ENCODE data around the gene MGMT.

The MGMT gene

GRCh38 chr10:129593953-129594352, 126.9 kb downstream of the MGMT start:
- no peak for DNase-seq (ENCODE audit: low read depth)

DNA sequence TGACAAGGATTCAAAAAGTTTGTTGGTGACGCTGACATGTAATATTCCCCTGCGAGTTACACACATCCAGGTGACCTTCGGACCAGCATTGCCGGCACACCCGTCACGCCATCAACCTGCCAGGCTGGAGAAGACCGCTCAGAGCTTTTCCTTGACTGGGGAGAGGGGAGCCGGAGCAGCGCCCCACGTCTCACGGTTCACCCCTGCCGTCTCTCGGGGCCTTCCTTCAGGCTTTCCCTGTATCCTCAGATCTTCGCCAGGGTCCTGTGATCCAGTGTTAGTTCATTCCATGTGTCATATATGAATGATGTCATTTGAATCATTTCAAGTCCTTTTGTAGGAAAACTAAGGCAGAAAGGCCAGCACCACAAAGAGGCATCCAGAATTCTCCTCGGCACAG, 127.8 kb downstream of the MGMT start:
- DNase-seq (ENCODE audit: low read depth), result no peak

DNA sequence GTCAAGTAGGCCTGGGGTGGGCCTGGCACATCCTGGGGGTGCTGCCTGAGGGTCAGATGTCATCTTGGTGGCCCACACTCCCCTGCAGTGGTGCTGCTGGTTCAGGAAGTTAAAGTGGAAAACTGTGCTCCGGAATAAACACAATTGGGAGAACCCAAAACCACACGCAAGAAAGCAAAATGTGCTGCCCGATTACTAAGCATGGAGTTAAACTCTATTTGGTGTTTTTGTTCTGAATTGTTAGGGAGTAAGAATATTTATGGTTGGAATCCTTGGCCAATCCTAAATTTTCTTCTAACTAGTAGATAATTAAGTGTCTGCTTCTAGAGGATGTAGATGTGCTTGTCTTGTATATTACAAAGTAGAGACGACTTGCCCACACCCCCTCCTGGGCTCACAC, 131.4 kb downstream of the MGMT start:
- no peak for DNase-seq (ENCODE audit: low read depth)

DNA sequence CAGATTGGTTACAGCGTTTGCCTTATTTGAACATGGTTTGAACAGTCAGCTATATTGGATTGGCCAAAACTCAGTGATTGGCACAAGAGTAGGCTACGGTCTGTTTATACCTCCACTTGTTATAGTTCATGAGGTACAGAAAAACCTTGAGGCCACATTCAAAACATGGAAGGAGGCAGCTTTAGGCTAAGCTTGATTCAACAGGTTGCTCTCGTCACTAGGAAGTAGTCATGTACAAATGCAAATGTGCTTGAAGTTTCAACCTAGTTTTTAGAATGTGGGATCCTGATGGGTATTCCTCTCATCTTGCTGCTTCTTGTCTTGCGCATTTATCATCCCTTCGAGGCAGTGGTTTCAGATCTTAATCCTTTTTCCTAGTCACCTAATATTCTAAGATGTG, 132.1 kb downstream of the MGMT start:
- DNase-seq (ENCODE audit: low read depth), result no peak

GRCh38 chr10:129601737-129602136, 134.7 kb downstream of the MGMT start:
- no peak for DNase-seq (ENCODE audit: low read depth)

- DNase-seq (ENCODE audit: low read depth), result no peak
Measured at GRCh38 chr10:129602938-129603535, 136.0 kb downstream of the MGMT start.

DNA sequence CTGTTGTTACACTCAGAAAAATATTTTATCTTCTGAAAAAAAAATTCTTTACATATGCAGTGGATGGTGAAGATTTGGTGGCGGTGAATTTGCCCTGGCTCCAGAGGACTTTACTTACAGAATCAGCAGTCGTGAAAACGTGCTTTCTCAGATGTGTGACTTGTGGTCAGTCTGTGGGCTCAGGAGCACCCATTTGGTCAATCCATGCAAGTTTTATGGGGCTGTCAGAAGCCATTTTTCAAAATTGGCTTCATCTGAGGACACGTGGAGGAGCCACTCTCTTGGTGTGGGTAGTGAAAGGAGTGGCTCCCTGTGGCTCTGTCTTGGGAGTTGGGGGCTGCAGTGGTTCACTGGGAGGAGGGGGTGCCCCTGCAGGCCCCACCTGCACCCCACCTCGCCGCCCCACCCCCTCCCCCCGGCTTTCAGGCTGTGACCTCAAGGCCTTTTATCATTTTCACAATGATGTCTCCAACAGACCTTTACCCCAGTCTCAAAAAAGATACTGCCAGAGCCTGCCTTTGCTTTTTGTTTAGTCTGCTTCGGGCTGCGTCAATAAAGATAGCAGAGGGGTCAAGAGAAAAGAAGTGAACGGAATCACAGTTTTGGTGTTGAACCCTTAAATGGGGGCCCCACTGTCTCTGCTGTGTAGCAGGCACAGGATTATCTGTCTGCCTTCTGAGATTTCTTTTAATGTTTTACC, 137.4 kb downstream of the MGMT start:
- no peak for DNase-seq (ENCODE audit: low read depth)

GRCh38 chr10:129605266-129605985, 138.4 kb downstream of the MGMT start:
- no peak for DNase-seq (ENCODE audit: low read depth)

DNA sequence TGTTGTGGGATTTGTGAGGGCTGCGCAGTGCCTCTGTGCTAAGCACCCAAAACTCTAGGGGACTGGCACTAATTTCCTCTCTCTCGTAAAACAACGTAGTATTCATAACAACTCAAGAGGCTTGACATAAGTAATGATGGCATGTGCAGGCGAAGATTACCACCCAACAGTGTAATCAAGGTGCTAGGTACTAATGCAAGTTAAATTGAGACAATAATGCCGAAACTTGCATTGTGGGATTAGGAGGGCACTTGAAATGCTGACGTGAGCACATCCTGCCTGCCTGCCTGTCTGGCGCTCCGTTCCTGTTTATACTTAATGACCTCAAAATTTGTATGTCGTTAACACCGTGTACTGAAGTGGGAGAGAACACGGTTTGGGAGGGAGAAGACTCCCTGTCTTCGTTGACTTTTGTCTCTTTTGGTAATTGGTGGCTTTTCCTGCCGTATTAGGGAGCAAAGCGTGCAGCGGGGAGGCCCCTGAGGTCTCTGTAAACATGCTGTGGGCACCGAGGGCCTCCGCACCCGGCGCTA, 139.0 kb downstream of the MGMT start:
- no peak for DNase-seq (ENCODE audit: low read depth)

- no peak for DNase-seq (ENCODE audit: low read depth)
Measured at GRCh38 chr10:129607607-129608109, 140.6 kb downstream of the MGMT start.

DNA sequence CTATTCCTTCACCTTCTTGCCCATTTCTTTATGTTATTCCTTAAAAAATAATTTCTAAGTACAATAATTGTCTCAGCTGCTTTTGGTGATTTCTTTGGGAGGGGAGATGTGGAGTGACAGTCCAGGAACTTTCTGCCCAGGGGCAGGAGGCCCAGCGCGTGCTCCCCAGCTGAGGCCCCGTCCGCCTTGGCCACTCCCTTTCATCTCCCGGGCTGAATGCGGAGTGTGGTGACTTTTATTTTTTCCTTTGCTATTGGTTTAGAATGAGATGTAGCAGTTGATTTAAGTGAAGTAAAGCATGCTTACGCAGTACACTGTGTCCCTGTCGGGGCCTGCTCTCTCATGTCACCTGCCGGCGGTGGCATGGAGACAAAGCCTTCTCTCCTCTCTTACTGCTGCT, 141.6 kb downstream of the MGMT start:
- DNase-seq (ENCODE audit: low read depth), result no peak

DNA sequence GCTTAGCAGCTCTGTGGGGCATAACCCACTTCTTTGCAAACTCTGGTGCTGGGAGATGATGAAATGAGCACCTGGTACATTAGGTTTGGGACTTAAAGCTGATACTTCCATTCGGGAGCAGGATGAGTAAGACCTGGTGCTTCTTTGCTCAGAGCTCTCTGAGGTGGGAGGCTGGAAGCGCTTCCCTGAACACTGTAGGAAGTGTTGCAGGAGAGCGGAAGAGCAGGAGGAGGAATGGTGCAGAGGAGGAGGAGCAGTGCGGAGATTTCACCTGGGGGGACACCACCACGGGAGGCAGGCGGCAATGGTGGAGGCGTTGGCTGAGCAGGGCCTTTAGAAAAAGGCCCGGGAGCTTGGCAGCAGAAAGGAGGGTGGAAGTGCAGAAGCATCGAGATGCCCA, 142.5 kb downstream of the MGMT start:
- DNase-seq (ENCODE audit: low read depth), result no peak

DNA sequence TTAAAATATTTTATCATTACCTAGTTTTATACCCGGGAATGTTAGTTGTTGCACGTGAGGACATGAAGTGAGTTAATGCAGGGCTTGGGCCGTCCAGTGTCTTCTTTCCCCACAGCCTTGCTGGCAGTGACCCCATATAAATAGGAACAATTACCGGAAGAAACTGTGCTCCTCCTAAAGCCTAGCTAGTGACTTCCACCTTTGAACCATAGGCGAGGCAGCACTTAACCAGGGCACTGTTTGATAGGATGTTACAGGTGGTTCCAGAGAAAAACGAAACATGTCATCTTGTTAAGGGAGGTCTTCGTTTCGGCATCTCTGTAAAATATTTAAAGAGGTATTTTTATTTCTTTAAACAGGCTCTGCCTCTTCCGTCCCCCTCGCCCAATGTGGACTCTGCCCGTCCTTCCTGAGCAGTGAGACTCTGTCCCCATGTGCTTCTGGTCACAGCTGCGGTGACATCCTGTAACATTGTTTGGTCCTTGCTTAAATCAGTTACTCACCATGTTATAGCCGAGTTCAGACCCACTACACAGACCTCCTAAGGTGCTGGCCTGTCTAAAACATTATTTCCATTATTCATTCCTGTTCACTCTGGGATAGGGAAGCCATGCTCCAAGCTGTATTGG, 145.6 kb downstream of the MGMT start:
- DNase-seq (ENCODE audit: low read depth), result no peak

- DNase-seq (ENCODE audit: low read depth), result no peak
Measured at GRCh38 chr10:129613377-129613980, 146.4 kb downstream of the MGMT start.

GRCh38 chr10:129614341-129614740, 147.3 kb downstream of the MGMT start:
- DNase-seq (ENCODE audit: low read depth), result no peak

DNA sequence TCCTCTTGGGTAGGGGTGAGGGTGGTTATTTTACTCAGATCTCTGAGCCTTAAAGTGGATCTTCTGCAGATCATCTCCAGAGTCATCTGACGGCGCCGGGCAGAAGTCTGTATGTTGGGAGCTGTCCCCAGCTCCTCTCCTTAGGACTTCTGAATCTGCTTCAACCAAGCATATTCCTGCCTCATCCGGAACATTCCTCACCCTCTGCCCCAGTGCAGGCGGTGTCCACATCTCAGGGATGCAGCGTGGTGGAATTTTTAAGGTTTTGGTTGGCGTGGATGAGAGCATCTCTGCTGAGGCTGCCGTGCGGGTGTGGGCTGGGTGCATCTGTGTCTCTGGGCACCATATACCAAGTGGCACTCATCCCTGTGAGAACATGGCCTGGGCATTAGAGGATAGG, 148.3 kb downstream of the MGMT start:
- DNase-seq (ENCODE audit: low read depth), result no peak

GRCh38 chr10:129615921-129616525, 149.0 kb downstream of the MGMT start:
- DNase-seq (ENCODE audit: low read depth), result no peak

GRCh38 chr10:129617768-129618167, 150.7 kb downstream of the MGMT start:
- no peak for DNase-seq (ENCODE audit: low read depth)

- no peak for DNase-seq (ENCODE audit: low read depth)
Measured at GRCh38 chr10:129621062-129621461, 154.0 kb downstream of the MGMT start.

GRCh38 chr10:129621693-129622092, 154.7 kb downstream of the MGMT start:
- DNase-seq (ENCODE audit: low read depth), result no peak

DNA sequence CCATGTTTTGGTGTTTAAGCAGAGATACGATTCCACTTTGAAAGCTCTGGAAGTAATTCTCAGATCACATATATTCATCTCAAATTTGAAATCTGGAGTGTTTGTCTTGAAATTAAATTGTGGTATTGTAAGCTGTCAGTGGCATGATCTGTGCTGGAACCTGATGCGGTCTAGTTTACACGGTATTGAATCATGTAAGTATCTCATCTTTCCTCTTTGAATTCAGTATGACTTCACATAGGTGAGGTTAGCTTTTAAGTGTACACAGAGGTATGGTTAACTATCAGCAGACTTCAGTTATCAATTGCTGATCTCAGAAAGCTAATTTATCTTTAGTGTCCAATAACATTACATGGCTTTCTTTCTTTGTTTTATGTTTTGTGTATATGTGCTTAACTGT, 155.2 kb downstream of the MGMT start:
- no peak for DNase-seq (ENCODE audit: low read depth)

GRCh38 chr10:129622736-129623135, 155.7 kb downstream of the MGMT start:
- DNase-seq (ENCODE audit: low read depth), result no peak
